ENCODE data around the gene AP5Z1.

GRCh38 chr7:4828720-4829383 lies 53.4 kb downstream of the AP5Z1 start:
- TF ChIP-seq POLR2A (IDR thresholded peaks at IDR 0.05): no peak
- no peak for TF ChIP-seq CTCF (IDR thresholded peaks at IDR 0.05)
- TF ChIP-seq POLR2AphosphoS5 (IDR thresholded peaks at IDR 0.05): no peak

Measured in prostate gland (tissue), 2 donors.